Thyroid gland (tissue), 4 donors: ENCODE data around the gene SMIM24.

Experiments used
- CTCF ChIP-seq, 6 experiments: fragments of 200-600 bp in 3 of 6; fragments of 450-650 bp in 3 of 6; sonication (generic) in 3 of 6; IDR thresholded peaks; one replicate each; pipeline ENCODE4 v1.5.1; 2016 to 2019; ENCODE audit warnings: antibody characterized with exemption in 6 of 6, mild to moderate bottlenecking in 2 of 6, inconsistent platforms in 1 of 6, moderate library complexity in 1 of 6
- POLR2A ChIP-seq, 2 donors: fragments of 450-650 bp; IDR thresholded peaks; one replicate each; pipeline ENCODE4 v1.6.1; 2017; ENCODE audit warnings: antibody characterized with exemption in 2 of 2, mild to moderate bottlenecking in 2 of 2, moderate library complexity in 1 of 2

- TF ChIP-seq CTCF (IDR thresholded peaks at IDR 0.05) (no peak), POLR2A (IDR thresholded peaks at IDR 0.05) (no peak)
Measured at GRCh38 chr19:3462991-3463713, 17.2 kb downstream of the SMIM24 start.
